ENCODE results near the gene ZNF584.

ZNF584 gene

GRCh38 chr19:58466089-58466759, 57.8 kb downstream of the ZNF584 start:
- no peak for DNase-seq (ENCODE audit: low read depth, low spot score)

GRCh38 chr19:58466760-58467589, 58.5 kb downstream of the ZNF584 start, which contains the start of gene ZNF324:
TSS of gene ZNF324 (plus strand) at chr19:58467080. CDS start at chr19:58469186, 2,106 bp downstream.
- peak; percentile 99 for DNase-seq (ENCODE audit: low read depth, low spot score)

All from astrocyte of the hippocampus (primary cell).